Adrenal gland (tissue), 12 donors: ENCODE data around the gene NDUFB8. TPM values are rescaled to one million over a fixed set of nuclear protein-coding genes. Genes with fewer than 3 reads are reported as not detected.
A peak's percentile ranks its signal among the peaks of the same experiment; 100 is the strongest.

Source experiments
- DNase-seq, 7 donors: peaks; one replicate each; pipeline ENCODE4 v3.0.0-alpha.2; 2019 to 2020
- H3K27ac ChIP-seq, 5 donors: fragments of 200-600 bp; sonication (generic) in 4 of 5; 1 replicate in 3 of 5; 2 replicates in 2 of 5; pipeline versions ENCODE4 v1.5.1 to v1.8.0; 2016 to 2020; ENCODE audit warnings: mild to moderate bottlenecking in 1 of 5
- H3K27me3 ChIP-seq: fragments of 200-600 bp; 2 replicates; pipeline ENCODE4 v1.8.0; 2021
- H3K36me3 ChIP-seq, 2 donors: fragments of 200-600 bp; replicated peaks in 1 of 2; 1 replicate in 1 of 2; 2 replicates in 1 of 2; pipeline versions ENCODE4 v1.5.1 to v1.8.0; 2018 to 2022
- H3K4me1 ChIP-seq, 2 donors: fragments of 200-600 bp; replicated peaks in 1 of 2; 1 replicate in 1 of 2; 2 replicates in 1 of 2; pipeline versions ENCODE4 v1.5.1 to v1.8.0; 2018 to 2021
- H3K4me3 ChIP-seq, 4 donors: fragments of 200-600 bp; sonication (generic) in 3 of 4; one replicate each; pipeline ENCODE4 v1.5.1; 2016 to 2018
- H3K9me3 ChIP-seq, 3 donors: fragments of 200-600 bp; sonication (generic) in 1 of 3; replicated peaks in 1 of 3; 1 replicate in 2 of 3; 2 replicates in 1 of 3; pipeline versions ENCODE4 v1.5.1 to v1.8.0; 2016 to 2021
- CTCF ChIP-seq, 6 experiments: fragments of 450-650 bp in 4 of 6; fragments of 200-600 bp in 2 of 6; sonication (generic) in 1 of 6; IDR thresholded peaks; 1 replicate in 5 of 6; 2 replicates in 1 of 6; pipeline versions ENCODE4 v1.5.1 to v1.8.0; 2016 to 2021; ENCODE audit warnings: antibody characterized with exemption in 6 of 6, mild to moderate bottlenecking in 2 of 6, moderate library complexity in 1 of 6
- POLR2A ChIP-seq, 2 donors: fragments of 450-650 bp; IDR thresholded peaks; one replicate each; pipeline ENCODE4 v1.6.1; 2017; ENCODE audit warnings: antibody characterized with exemption in 2 of 2, mild to moderate bottlenecking in 2 of 2, moderate library complexity in 1 of 2
- WGBS, 4 donors: extraction: QIAGEN DNeasy Blood & Tissue Kit in 2 of 4; methylation state at CpG; one replicate each; pipeline versions ENCODE4 v1.1.5 to v1.1.7; 2013 to 2017; 5-methylcytosine and 5-hydroxymethylcytosine counted together
- intact Hi-C, 2 donors: fragments of 100-400 bp; cut with DNase I; formaldehyde crosslinking; loops; one replicate each; pipeline versions ENCODE4 v1.14.1 to v1.15.0; 2022 to 2023
- polyA plus RNA-seq, 3 donors: library from polyadenylated mRNA; stranded (reverse); fragments of 200-250 nt in 2 of 3; fragments of 350-450 nt in 1 of 3; fragmentation: Illumina TruSeq in 1 of 3; extraction: RNeasy Lipid Tissue Mini Kit (QIAGEN cat#74804) in 1 of 3; gene quantifications; one replicate each; pipeline ENCODE4 v1.2.3, GENCODE V29; 2013 to 2014
- total RNA-seq, 9 donors: library from RNA; depleted of rRNA in 4 of 9; stranded (reverse); fragments of >200 nt in 4 of 9; fragments of 120-200 nt in 1 of 9; fragmentation: NEBNext Ultra II Directional in 1 of 9; extraction: Animal tissue kit (Norgen Biotek cat#: 25700) in 1 of 9; gene quantifications; one replicate each; pipeline versions ENCODE4 v1.1.0 to v1.2.4, GENCODE V29; 2013 to 2023
- donor health status: healthy with polysubstance abuse.
- donor health status: Bipolar disorder and iron deficiency.
- donor health status: DM: yes; HTN: yes; CAD: no.
- donor health status: DM: no; HTN: no; CAD: no.
- donor health status: DM: no; HTN: no; CAD: no.
- donor health status: DM: yes; HTN: yes; CAD: no.

Gene NDUFB8
- total and polyA plus RNA-seq, 12 donors, result 181 to 689 (median 222) TPM

GRCh38 chr10:100507357-100507732 is 22.3 kb downstream of the NDUFB8 start:
- no peak for TF ChIP-seq POLR2A (IDR thresholded peaks at IDR 0.05)
- TF ChIP-seq CTCF (IDR thresholded peaks at IDR 0.05), result no peak
- intact Hi-C loops, result loop anchor here in 1 of 2 donors (5.0 kb wide), 1 partner anchor 70 kb away; no protein-coding TSS in a partner anchor
- H3K36me3 ChIP-seq, result peaks cover 0 to 10% of the 10 kb centered on the region in 2 donors
- peaks cover 0 to 6% of the 10 kb centered on the region in 2 donors for H3K4me1 ChIP-seq
- no peak overlapping the region for H3K27ac ChIP-seq
- 90 to 98% (median 96%) methylated on average over 5 of the region's 5 CpGs for WGBS, 4 donors
- no peak overlapping the region for H3K4me3 ChIP-seq
- no peaks in the 10 kb centered on the region for H3K9me3 ChIP-seq
- DNase-seq, result no peak
- no peaks in the 10 kb centered on the region for H3K27me3 ChIP-seq

DNA sequence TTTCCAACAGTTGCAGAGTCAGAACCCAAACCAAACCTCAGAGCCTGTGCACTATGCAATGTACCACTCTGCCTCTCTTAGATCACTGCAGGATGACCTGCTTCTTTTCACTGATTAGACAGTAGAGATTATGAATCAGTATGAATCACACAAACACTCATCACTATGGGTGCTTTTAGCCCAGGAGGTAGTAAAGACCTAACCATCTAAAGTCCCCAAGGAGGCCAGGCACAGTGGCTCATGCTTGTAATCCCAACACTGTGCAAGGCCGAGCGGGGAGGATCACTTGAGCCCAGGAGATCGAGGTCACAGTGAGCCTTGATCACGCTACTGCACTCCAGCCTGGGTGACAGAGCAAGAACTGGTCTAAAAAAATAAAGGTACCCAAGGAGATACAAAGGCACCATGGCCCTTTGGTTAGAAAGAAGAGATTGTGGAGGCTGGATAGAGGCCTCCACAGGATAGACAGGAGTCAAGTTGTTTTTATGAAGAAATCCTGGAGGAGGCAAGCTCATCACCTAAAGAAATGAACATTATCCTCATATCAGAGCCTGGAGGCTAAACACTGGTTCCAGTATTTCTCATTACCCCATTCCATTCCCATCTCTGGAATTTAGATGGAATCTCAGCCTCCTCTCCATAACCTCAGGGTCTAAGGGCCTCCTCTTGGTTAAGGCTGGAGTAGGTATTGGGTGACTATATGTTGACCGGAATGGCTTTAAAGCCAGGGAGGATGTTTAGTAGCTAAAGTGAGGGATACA is 22.9 kb downstream of the NDUFB8 start:
- WGBS, 4 donors, result 71 to 81% (median 76%) methylated on average over 5 of the region's 5 CpGs
- Histone ChIP-seq H3K36me3 (peaks cover 0 to 11% of the 10 kb centered on the region in 2 donors), H3K4me1 (peaks cover 0 to 6% of the 10 kb centered on the region in 2 donors), H3K9me3 (no peaks in the 10 kb centered on the region), H3K27ac (no peak overlapping the region), H3K4me3 (no peak overlapping the region), H3K27me3 (no peaks in the 10 kb centered on the region)
- DNase-seq, result peak in 3 of 7 donors; percentile 20 to 42 (median 27)
- intact Hi-C loops, result loop anchor here in 1 of 2 donors (5.0 kb wide), 1 partner anchor 69 kb away; no protein-coding TSS in a partner anchor
- TF ChIP-seq POLR2A (IDR thresholded peaks at IDR 0.05), result no peak
- TF ChIP-seq CTCF (IDR thresholded peaks at IDR 0.05), result no peak

DNA sequence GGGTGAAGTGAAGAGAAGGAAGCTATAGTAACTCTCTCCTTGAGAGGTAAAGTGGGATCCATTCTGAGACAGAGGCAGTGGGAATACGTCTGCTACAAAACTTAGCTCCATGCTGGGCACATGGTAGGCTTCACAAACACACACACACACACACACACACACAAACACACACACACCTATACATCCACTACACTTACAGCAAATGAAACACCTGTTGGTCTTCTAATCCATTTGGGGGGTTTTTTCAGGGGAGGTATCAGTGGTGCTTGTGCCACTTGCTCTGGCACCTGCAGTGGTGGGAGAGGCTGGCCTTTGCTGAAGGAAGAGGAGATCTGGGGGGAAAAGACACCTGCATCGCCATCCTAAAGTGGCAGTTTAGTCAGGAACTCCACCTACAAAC is 24.5 kb downstream of the NDUFB8 start:
- 97 to 100% (median 99%) methylated on average over 2 of the region's 2 CpGs for WGBS, 4 donors
- no peak for DNase-seq
- Histone ChIP-seq H3K9me3 (no peaks in the 10 kb centered on the region), H3K27me3 (no peaks in the 10 kb centered on the region), H3K4me1 (peaks cover 0 to 6% of the 10 kb centered on the region in 2 donors), H3K4me3 (no peak overlapping the region), H3K27ac (no peak overlapping the region), H3K36me3 (peaks cover 0 to 9% of the 10 kb centered on the region in 2 donors)
- intact Hi-C loops, result loop anchor here in 1 of 2 donors (5.0 kb wide), 1 partner anchor 68 kb away; no protein-coding TSS in a partner anchor
- TF ChIP-seq POLR2A (IDR thresholded peaks at IDR 0.05) (no peak), CTCF (IDR thresholded peaks at IDR 0.05) (no peak)

GRCh38 chr10:100504096-100504495 is 25.6 kb downstream of the NDUFB8 start:
- H3K4me3 ChIP-seq, result no peak overlapping the region
- H3K9me3 ChIP-seq, result no peaks in the 10 kb centered on the region
- peaks cover 0 to 9% of the 10 kb centered on the region in 2 donors for H3K36me3 ChIP-seq
- intact Hi-C loops, result no loop called here
- WGBS, 4 donors, result 42 to 53% (median 47%) methylated on average over 5 of the region's 5 CpGs
- no peak for DNase-seq
- no peaks in the 10 kb centered on the region for H3K27me3 ChIP-seq
- H3K4me1 ChIP-seq, result peaks cover 0 to 6% of the 10 kb centered on the region in 2 donors
- TF ChIP-seq POLR2A (IDR thresholded peaks at IDR 0.05) (no peak), CTCF (IDR thresholded peaks at IDR 0.05) (no peak)
- H3K27ac ChIP-seq, result no peak overlapping the region
